Fibroblast of villous mesenchyme (primary cell): ENCODE results near the gene LRP1B. TPM values are rescaled to one million over a fixed set of nuclear protein-coding genes. Genes with fewer than 3 reads are reported as not detected.

Source experiments
- DNase-seq: peaks from one replicate; pipeline ENCODE4 v3.0.0-alpha.2; 2010; ENCODE audit warnings: low read depth
- H3K4me3 ChIP-seq: 2 replicates; pipeline ENCODE4 v1.5.1; 2011; ENCODE audit warnings: low read depth, mild to moderate bottlenecking, low read length
- CTCF ChIP-seq: IDR thresholded peaks from 2 replicates; pipeline ENCODE4 v1.5.1; 2012; ENCODE audit warnings: low read depth, mild to moderate bottlenecking, low read length; ENCODE audit not compliant: insufficient read depth
- total RNA-seq: library from RNA; depleted of rRNA; stranded (reverse); fragments of >200 nt; gene quantifications from 2 replicates; pipeline ENCODE4 v1.2.3, GENCODE V29; 2012

Gene LRP1B
- total RNA-seq, 1 donor = 2.2 TPM

- no peak overlapping the region for H3K4me3 ChIP-seq
- TF ChIP-seq CTCF = no peak
- no peak for DNase-seq
These were observed 632.3 kb downstream of the LRP1B start for GRCh38 chr2:141498561-141498960.

GRCh38 chr2:141497272-141497671, 633.5 kb downstream of the LRP1B start:
- no peak for DNase-seq

GRCh38 chr2:141496810-141497209, 634.0 kb downstream of the LRP1B start:
- DNase-seq = no peak
- no peak for TF ChIP-seq CTCF
- no peak overlapping the region for H3K4me3 ChIP-seq

More at GRCh38 chr2:141497272-141497671, 633.5 kb downstream of the LRP1B start:
- H3K4me3 ChIP-seq = no peak overlapping the region
- no peak for TF ChIP-seq CTCF

GRCh38 chr2:141493936-141494335, 636.9 kb downstream of the LRP1B start:
- no peak overlapping the region for H3K4me3 ChIP-seq
- no peak for TF ChIP-seq CTCF
- DNase-seq = no peak

GRCh38 chr2:141492816-141493215, 638.0 kb downstream of the LRP1B start:
- DNase-seq = no peak
- H3K4me3 ChIP-seq = no peak overlapping the region
- no peak for TF ChIP-seq CTCF

- no peak for TF ChIP-seq CTCF
- no peak overlapping the region for H3K4me3 ChIP-seq
- no peak for DNase-seq
These were observed 639.9 kb downstream of the LRP1B start for GRCh38 chr2:141490886-141491285.

- no peak for TF ChIP-seq CTCF
- no peak for DNase-seq
- no peak overlapping the region for H3K4me3 ChIP-seq
These were observed 648.1 kb downstream of the LRP1B start for GRCh38 chr2:141482697-141483096.
